Measurements from ENCODE around the gene SGK2.

DNA sequence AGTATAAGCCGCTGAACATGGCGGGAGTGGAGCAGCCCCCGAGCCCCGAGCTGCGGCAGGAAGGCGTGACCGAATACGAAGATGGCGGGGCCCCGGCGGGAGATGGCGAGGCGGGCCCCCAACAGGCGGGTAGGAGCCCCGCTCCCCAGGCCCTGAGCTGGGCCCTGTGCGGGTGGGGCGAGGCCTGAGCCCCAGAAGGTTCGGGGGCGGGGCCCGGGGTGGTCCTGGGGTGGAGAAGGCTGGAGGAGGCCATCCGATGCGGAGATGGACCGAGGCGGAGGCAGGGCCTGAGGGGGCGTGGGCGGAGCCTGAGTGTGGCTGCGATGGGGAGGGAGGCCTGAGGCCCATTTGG is 44.2 kb upstream of the SGK2 start:
- TF ChIP-seq POLR2A (IDR thresholded peaks at IDR 0.05; ENCODE audit: extremely low read depth, insufficient read length), result no peak
- TF ChIP-seq, protein P1, sequence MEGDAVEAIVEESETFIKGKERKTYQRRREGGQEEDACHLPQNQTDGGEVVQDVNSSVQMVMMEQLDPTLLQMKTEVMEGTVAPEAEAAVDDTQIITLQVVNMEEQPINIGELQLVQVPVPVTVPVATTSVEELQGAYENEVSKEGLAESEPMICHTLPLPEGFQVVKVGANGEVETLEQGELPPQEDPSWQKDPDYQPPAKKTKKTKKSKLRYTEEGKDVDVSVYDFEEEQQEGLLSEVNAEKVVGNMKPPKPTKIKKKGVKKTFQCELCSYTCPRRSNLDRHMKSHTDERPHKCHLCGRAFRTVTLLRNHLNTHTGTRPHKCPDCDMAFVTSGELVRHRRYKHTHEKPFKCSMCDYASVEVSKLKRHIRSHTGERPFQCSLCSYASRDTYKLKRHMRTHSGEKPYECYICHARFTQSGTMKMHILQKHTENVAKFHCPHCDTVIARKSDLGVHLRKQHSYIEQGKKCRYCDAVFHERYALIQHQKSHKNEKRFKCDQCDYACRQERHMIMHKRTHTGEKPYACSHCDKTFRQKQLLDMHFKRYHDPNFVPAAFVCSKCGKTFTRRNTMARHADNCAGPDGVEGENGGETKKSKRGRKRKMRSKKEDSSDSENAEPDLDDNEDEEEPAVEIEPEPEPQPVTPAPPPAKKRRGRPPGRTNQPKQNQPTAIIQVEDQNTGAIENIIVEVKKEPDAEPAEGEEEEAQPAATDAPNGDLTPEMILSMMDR (IDR thresholded peaks at IDR 0.05; ENCODE audit: low read depth, low read length), result no peak
- TF ChIP-seq MYC (IDR thresholded peaks at IDR 0.05; ENCODE audit: low read depth, low read length), result no peak
- TF ChIP-seq, protein P2, sequence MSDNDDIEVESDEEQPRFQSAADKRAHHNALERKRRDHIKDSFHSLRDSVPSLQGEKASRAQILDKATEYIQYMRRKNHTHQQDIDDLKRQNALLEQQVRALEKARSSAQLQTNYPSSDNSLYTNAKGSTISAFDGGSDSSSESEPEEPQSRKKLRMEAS (IDR thresholded peaks at IDR 0.05; ENCODE audit: low read depth, low read length), result no peak
